GM12873 (cell line): ENCODE results near the gene FCN3.

ENCODE experiments used
- CTCF ChIP-seq: IDR thresholded peaks from 2 replicates; pipeline ENCODE4 v1.5.1; 2012; ENCODE audit warnings: low read depth, mild to moderate bottlenecking, moderate library complexity, low read length, control low read depth; ENCODE audit not compliant: insufficient read depth; ENCODE audit errors: missing control alignments

FCN3 gene

GRCh38 chr1:27363766-27364695 is 10.6 kb downstream of the FCN3 start:
- no peak for TF ChIP-seq CTCF

GRCh38 chr1:27361553-27361952 is 13.1 kb downstream of the FCN3 start:
- TF ChIP-seq CTCF = no peak

- TF ChIP-seq CTCF = no peak
Measured at GRCh38 chr1:27361044-27361402, 13.6 kb downstream of the FCN3 start.

- TF ChIP-seq CTCF = no peak
Measured at GRCh38 chr1:27360159-27361043, 14.2 kb downstream of the FCN3 start.

- TF ChIP-seq CTCF = no peak
Measured at GRCh38 chr1:27359822-27360158, 14.8 kb downstream of the FCN3 start.

- TF ChIP-seq CTCF = no peak
Measured at GRCh38 chr1:27358928-27359313, 15.7 kb downstream of the FCN3 start.

GRCh38 chr1:27358038-27358927 is 16.3 kb downstream of the FCN3 start:
- TF ChIP-seq CTCF = no peak
